Mesenteric fat pad (tissue), 1 donor: ENCODE measurements around the gene HLA-F. TPM values are rescaled to one million over a fixed set of nuclear protein-coding genes. Genes with fewer than 3 reads are reported as not detected.
A peak's percentile ranks its signal among the peaks of the same experiment; 100 is the strongest.

Experiments used
- DNase-seq: peaks from one replicate; pipeline ENCODE4 v3.0.0-alpha.2; 2020; ENCODE audit warnings: low spot score
- total RNA-seq: library from RNA; stranded (reverse); fragmentation: NEBNext Ultra II Directional; extraction: Animal tissue kit (Norgen Biotek cat#: 25700); gene quantifications from one replicate; pipeline ENCODE4 v1.2.1, GENCODE V29; 2021
- donor health status: DM: yes; HTN: yes; CAD: no.

Gene HLA-F
- total RNA-seq, 1 donor from 2014 or later = 66.5 TPM

DNA sequence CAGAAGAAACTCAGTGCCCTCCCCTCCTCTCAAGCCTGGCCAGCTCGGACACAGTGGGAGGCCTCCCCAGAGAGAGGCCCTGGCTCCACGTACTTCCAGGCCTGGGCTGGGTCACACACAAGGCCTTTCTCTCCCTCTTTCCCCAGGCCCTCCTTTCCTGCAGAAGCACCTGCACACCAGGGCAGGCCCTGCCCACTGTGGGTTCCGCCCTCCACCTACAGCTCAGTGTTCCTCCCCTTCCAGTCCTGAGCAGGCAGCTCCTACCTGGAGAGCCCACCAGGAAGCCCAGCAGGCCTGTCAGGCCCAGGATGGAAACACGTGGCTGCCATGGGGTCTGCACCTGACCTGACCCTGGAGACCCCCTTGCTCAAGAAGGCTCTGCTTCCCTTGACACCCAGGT lies 18.9 kb downstream of the HLA-F start:
- DNase-seq = no peak

DNA sequence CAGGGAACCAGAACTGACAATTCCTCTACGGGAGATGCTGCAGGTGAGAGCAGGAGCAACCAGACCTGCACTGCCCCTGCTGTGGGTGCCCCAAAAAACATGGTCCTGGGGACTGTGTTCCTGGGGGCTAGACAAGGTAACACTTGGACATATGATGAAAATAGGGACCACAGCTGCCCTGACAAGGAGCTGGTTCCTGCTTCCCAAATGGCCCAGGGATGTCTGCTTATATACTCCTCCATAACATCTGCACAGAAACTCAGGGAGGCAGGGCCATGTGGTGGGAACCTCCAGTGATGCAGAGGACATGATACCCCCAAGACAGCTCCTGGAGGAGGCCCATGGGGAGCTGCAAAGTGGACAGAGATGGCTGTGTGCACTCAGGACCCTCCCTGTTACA lies 19.8 kb downstream of the HLA-F start:
- no peak for DNase-seq

DNA sequence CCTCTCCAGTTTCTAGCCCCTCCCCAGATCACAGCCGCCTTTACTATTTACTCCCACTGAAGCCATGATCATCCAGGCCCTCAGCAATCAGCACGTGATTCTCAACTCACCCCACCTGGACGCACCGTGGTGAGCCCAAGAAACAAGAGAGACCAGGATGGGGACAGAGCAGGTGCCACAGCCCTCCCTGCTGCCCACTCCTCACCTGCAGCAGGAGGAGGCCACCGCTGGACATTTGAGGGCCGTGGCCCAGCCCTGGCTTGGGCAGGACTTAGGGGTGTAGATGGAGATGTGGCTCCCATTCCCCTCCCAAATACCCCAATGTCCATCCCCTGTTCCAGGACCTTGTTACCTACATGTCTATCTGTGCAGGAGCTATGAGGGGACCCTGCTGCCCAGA lies 20.3 kb downstream of the HLA-F start:
- no peak for DNase-seq

DNA sequence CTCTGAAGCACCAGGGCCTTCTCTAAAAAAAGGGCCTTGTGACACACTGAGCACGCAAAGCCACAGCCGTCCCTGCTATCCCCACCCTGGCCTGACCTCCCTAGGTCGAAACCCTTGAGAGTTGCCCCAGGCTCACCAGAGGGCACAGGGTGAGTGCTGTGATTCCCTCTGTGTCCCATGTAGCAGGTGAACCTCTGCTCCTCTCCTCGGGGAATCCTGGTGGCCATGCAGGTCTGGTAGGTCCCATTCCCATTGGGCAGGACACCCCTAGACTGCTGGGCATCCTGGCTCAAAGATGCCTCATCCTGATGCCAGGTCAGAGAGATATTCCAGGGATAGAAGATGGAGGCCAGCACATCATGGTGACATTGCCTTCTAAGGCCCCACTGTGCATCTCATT lies 20.9 kb downstream of the HLA-F start:
- no peak for DNase-seq

DNA sequence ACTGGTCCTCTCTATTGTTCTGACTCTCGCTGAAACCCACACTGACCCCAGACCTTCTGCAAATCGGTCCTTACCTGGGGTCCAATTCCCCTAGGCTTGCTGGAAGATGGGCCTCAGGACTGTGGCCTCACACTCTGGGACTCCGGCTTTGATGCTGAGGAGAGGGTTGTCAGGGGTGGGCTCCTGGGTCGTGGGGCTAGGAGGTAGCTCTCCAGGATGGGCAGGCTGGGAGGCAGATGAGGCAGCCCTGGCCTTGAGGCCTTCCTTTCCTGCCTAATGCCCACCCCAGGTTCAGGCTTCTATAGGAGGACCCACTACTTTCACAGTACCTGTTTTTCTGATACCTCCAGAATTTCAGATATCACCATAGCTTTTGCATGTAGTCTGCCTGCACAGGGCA lies 21.4 kb downstream of the HLA-F start:
- no peak for DNase-seq

DNA sequence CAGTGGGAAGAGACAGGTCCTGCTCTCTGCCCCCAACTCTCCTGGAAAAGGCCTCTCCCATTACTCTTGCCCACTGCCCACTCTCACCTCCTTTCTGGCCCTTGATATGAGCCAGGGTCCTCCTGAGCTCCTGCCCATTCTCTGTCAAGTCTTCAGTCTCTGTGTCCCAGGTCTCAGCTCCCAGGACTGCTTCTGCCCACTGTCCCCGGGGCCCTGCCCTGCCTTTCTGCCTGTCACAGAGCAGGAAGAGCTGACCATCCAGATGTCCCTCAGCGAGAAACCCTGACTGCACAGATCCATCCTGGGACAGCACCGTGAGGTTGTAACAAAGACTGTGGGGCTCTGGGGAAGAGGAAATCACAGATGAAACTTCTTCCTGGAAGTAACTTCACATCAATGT lies 22.2 kb downstream of the HLA-F start:
- DNase-seq = no peak

DNA sequence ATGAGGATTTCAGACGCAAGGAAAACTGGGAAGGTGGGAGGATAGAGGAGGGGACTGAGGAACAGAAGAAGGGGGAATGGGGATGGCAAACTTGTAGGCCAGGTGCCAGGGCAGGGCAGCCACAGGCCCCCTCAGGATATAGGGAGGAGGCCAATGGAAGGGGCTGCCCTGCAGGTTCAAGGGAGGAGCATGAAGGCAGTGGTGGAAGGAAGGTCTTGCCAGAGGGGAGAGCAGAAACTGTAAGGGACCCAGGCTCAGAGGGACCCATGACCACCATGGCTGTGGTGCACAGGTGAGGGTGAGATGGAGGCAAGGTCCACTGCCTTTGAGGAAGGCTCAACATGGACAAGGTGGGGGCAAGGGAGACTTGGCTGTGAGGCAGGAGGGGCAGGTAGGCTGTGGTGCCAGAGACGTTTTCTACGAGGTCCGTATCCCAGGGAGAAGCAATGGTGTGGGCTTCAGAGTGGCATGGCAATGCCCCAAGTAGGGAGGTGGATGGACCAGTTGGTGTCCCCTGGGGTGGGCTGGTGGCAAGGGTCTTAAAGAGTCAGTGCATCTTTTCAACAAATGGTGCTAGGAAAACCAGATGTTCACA lies 22.7 kb downstream of the HLA-F start:
- DNase-seq = peak; percentile 83

DNA sequence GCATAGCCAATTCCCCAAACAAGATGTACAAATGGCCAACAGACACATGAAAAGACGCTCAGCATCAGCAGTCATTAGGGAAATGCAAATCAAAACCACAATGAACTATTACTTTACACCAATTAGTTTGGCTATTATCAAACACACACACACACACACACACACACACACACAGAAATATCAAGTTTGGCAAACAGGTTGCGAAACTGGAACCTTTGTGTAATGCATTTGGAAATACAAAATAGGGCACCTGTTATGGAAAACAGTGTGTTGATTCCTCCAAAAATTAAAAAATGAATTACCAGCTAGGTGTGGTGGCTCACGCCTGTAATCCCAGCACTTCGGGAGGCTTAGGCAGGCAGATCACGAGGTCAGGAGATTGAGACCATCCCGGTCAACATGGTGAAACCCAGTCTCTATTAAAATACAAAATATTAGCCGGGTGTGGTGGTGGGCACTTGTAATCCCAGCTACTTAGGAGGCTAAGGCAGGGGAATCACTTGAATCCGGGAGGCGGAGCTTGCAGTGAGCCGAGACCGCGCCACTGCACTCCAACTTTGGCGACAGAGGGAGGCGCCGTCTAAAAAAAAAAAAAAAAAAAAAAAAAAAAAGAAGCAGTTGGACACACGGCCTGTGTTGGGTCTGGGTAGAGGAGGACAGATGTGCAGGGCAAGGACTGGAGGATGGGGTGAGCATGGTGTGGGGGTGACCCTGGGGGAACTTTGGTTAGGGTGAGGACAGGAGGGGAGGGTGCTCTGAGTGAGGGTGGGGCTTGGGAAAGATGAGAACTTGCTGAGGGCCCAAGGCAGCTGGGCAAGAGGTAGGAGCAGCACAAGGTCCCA lies 23.8 kb downstream of the HLA-F start:
- DNase-seq = no peak

DNA sequence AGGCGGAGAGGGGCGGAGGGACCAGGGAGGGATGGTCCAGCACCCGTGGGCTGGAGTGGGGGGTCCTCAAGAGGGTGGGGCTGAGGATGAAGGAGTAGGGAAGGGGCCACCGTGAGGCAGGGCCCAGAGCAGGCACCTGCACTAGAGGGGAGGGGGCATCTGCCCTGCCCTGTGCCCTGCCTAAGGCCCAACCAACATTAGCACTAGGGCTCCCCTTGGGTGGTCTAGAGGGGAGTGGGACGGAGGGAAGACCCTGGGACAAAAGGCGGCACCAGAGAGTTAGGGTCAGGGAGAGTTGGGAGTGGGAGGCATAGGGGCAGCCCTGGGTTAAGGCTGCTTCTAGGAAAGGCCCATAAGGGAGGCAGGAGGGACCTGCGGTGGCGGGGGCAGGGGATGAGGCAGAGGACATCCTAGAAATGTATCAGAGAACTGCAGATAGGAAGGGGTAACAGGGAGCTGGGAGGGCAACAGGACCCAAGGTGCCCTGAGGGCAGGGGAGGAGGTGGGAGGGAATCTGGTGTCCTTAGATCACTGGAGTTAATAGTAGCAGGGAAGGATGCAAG lies 24.5 kb downstream of the HLA-F start:
- DNase-seq = no peak

DNA sequence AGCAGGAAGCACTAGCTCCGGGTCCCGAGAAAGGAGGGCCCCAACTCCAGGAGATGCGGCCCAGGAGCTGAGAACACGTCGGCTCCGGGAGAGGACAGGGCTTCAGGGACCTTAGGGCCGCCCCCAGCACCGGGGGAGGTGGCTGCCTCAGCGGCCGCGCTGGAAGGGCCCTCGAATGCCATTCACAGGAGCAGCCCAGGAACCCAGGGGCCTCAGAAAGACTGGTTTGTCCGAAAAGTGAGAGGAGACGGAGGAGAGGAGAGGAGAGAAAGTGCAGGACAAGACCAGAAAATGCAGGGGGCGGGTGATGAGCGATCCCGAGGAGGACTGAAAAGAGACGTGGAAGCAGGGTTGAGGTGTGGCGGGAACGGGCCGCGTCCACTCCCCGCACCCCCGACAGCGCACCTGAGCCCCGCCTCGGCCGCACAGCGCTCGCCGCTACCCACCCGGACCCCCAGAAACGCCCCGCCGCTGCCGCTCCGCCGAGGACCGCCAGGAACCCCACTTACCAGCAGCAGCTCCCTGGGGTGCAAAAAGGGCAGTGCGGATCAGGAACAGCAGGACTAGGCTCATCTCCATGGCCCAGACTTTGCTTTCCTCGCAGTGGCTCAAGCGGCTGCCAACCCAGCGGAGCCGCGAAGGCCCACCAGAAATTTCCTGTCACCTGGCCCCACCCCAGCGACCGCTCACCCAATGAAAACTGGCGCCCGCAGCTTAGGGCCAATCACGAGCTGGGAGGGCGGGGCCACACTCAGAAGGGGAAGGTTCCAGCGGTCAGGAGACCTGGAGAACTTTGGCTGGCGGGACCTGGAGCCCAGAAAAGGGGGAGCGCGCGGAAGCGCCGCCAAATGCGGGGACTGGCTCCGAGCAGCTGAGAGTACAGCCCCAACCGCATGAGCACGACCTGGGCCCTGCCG lies 25.4 kb downstream of the HLA-F start:
- DNase-seq = peak; percentile 97

DNA sequence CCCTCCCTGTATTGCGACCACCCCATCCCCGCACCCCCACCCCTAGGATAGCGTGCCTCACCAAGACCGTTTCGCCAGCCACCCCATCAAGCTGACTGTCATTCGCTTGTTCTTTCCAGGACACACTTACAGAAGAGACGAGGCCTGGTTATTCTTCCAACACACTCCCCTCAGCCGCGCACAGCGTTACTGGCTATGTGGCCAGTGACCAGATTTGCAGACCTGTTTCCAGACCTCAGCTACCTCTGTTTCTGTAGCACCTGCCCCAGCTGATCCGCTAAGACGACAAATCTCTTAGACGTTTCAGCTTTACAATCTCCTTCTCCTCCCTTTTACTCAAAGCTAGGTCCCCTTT lies 26.1 kb downstream of the HLA-F start:
- no peak for DNase-seq

DNA sequence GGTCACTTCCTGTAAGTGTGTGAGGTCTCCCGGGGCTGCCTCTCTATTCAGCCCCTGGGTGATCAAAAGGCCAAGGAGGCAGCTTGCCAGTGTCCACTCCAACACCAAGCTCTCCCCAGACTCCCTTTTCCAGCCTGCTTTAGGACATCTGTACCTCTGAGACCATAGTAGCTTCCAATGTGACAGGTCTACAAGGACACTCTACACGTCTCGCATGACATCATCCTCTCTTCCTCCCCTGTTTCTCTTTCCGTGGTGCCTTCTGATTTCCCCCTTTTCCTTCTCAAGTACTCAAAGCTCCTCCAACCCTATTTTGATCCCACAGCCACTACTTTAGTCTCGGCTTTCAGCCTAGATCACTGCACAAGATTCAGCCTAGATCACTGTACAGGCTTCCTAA lies 26.4 kb downstream of the HLA-F start:
- DNase-seq = no peak

DNA sequence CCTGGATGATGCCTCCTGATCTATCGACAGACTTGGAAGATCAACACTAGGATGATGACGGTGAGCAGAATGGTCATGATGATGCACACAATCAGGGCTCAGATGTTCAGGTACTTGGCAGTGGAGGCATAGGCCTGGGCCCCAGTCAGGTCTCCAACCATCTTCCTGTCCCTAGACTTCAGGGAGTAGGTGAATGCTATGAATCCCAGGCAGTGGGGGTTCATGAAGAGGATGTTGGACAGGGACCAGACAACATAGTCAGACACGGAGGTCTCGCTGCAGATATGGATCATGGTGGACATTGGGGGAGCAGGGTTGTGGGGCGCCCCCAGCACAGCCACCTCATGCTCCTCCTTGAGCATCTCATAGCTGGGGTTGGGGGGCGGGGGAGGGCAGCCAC lies 27.5 kb downstream of the HLA-F start:
- DNase-seq = no peak

DNA sequence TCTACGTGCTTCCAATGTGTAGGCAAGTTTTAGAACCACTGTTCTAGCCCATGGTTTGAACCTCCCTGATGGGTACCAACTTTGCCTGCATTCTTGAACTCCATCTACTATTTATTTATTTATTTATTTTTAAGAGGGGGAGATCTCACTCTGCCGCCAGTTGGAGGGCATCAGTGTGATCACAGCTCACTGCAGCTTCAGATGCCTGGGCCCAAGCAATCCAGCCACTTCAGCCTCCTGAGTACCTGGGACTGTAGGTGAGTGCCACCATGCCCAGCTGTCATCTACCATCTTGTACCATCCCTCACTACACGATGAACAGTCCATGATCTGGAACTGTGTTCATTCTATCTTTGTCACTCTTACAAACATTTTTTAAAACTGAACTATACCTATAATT lies 28.2 kb downstream of the HLA-F start:
- DNase-seq = no peak

DNA sequence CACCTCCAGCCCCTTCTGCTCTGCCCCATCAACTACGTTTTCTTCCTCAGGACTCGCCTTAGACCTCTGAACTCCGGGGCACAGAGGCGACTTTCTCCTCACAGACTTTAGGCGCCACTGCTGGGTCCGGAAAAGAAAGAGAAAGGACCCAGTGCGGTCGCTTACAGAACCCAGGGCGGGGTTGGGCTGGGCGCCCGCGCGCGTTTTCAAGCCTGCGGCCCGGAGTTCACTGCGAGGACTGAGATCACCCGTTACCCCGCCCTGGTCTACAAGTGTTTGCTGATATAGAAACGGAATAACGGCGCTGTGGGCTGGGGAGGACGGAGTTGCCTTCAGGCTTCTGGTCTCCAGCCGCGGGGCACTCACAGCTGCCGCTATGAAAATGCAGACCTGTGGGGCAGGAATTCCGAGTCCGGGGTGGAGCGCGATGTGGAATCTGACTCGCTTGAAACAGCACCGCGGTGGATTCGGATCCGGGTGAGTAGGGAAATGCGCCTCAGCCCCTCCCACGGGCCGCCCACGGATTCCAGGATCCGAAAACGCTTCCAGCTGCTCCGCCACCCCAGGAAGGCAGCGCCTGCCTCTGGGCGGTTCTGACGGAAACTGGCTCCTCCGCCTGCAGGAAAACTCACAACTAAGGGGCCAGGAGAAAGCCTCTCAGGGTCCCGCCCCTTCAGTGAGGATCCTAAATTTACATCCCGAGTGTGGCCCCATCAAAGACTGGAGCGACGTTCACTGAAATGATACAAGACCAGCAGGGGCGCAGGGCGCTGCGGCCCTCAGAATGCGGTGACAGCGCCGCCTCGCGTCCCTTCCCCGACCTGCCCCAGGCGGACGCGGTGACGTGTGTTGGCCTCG lies 29.4 kb downstream of the HLA-F start:
- peak; percentile 97 for DNase-seq

DNA sequence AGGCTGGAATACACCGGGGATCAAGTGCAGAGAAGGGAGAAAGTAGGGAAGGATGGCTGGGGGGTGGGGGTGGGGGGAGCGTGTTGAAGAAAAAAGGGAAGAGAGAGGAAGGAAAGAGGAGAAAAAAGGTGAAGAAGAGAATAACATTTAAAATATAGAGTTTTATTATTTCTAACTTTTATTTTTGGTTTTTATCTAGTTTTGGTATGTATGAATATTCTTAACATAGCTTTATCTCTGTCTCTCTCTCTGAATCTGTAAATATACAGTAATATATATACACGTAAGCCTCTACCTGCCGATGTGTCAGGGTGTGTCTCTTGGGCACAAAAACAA lies 30.0 kb downstream of the HLA-F start:
- no peak for DNase-seq

DNA sequence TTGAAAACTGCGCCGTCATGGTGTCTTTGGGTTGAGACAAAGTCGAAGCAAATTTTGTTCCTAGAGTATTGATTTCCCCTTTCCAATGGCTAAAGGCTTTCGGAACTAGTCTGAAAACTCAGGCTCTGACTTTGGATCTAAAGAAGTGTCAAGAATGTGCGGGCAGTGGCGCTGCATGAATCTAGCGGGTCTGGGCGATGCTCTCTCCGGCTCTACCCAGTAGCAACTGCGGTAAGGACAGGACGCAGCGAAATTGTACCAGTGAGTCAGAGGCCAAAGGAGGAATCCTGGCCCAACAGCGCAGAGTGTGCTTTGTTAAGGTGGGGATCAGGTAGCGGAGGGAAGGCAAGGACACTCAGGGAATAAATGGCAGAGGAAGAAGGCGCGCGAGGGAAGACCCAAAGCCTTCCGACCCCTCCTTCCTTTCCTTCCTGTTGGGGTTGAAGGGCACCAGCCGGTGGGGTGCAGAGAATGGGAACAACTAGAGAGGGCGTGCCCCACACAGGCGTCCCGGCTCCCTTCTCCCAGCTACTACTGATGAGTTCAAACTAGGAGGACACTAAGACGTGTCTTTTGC lies 32.1 kb downstream of the HLA-F start:
- no peak for DNase-seq

DNA sequence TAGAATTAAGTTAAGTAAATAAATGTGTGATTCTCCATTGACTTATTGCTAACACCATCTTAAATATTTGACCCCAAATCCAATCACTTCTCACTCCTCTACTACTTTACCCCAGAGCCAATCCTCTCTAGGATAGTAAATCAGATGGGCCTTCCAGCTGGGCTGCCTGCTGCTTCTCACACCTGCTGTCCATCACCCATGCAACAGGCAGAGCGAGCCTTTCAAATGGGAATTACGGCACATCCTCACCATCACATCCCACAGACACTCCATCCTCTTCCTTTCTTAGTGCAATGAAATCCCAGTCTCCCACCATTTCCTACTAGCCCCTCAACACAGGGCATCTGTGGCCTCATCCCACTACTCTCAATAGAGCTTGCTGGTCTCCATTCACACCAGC lies 34.0 kb downstream of the HLA-F start:
- DNase-seq = no peak

DNA sequence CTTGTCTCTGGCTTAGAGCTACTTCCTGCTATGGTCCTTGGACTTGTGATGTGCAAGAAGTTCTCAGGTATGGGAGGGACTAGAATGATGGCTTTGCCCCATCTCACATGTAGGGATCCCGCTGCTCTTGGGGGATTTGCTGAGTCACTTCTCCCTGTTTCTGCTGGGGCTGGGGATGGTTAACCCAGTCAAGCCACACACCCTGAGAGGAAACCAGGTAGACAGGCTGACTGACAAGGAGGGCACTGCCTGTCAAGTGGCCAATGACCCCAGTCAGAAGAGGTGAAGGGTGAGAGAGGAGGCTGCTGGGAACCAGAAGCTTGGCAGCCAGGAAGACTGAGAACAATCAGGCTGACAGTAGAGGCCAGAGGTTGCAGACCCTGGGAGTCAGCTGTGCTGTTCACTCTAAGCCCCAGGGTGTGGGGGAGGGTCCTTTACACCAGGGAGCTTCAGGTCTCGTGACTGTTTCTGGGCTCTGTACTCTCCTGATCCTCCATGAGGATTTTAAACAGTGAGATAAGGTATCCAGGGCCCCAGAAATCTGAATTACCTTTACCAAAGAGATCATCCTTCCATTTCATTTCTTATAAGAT lies 34.6 kb downstream of the HLA-F start:
- no peak for DNase-seq

DNA sequence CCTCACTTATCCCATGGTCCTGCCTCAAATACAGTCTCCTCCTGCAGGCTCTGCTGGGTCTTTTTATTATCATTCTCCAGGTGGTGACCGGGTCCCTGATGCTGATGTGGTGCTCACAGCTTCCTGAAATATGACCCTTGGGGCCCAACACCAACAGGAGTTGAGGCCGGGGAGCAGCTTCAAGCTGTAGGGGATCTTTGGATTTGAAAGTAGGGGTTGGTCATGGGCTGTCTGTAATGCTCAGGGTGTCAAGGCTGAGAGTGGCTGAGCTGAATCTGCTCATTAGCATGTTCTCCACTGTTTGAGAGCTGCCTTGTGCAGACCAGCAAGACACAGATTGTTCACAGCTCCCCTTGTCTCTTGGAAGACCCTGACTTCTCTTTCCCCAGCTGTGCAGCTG lies 35.5 kb downstream of the HLA-F start:
- no peak for DNase-seq
